ENCODE results near the gene FUNDC2.

Gene FUNDC2

GRCh38 chrX:155069414-155069813 is 42.8 kb downstream of the FUNDC2 start:
- H3K4me3 ChIP-seq (ENCODE audit: low read depth, low read length): no peak overlapping the region

GRCh38 chrX:155070038-155070437 is 43.4 kb downstream of the FUNDC2 start:
- peak overlapping the region; percentile 44 for H3K4me3 ChIP-seq (ENCODE audit: low read depth, low read length)

- peak overlapping the region; percentile 44 for H3K4me3 ChIP-seq (ENCODE audit: low read depth, low read length)
Observed at GRCh38 chrX:155070663-155070974, 44.0 kb downstream of the FUNDC2 start.

- peak within 1 kb of the TSS; percentile 81 for H3K4me3 ChIP-seq (ENCODE audit: low read depth, low read length)
Observed at GRCh38 chrX:155070975-155071693, 44.5 kb downstream of the FUNDC2 start, which contains the start of the genes BRCC3, CMC4 and MTCP1. TSS of gene BRCC3 (plus strand) at chrX:155071508. CDS start at chrX:155071528, 20 bp downstream. TSS of gene CMC4 (minus strand) at chrX:155071136. CDS start at chrX:155064023, 7,113 bp downstream. TSS of gene MTCP1 (minus strand) at chrX:155071136. CDS start at chrX:155066010, 5,126 bp downstream.

GRCh38 chrX:155071694-155072280 is 45.1 kb downstream of the FUNDC2 start:
- H3K4me3 ChIP-seq (ENCODE audit: low read depth, low read length): peak overlapping the region; percentile 81

GRCh38 chrX:155086202-155086840 is 59.7 kb downstream of the FUNDC2 start:
- H3K4me3 ChIP-seq (ENCODE audit: low read depth, low read length): no peak overlapping the region

GRCh38 chrX:155086961-155087735 is 60.5 kb downstream of the FUNDC2 start:
- H3K4me3 ChIP-seq (ENCODE audit: low read depth, low read length): no peak overlapping the region

- H3K4me3 ChIP-seq (ENCODE audit: low read depth, low read length): no peak overlapping the region
Observed at GRCh38 chrX:155094468-155095061, 67.9 kb downstream of the FUNDC2 start.

- no peak overlapping the region for H3K4me3 ChIP-seq (ENCODE audit: low read depth, low read length)
Observed at GRCh38 chrX:155105919-155106318, 79.3 kb downstream of the FUNDC2 start.

- no peak overlapping the region for H3K4me3 ChIP-seq (ENCODE audit: low read depth, low read length)
Observed at GRCh38 chrX:155108427-155108826, 81.8 kb downstream of the FUNDC2 start.
